Activated T-cell treated with anti-CD3 and anti-CD28 coated beads, Interleukin-2, amount 50 U/mL, for 24 hours (primary cell): Measurements from ENCODE around the gene PHF21B.
"Not testable (repeated sequence)": the region's sequence is repeated elsewhere in the genome, so short reads cannot be mapped to it uniquely, and the experiment has no call there.

Experiments used
- DNase-seq: peaks from one replicate; pipeline ENCODE4 v3.0.0-alpha.2; 2020
- H3K27ac Mint-ChIP-seq: 2 replicates; pipeline ENCODE4 v1.8.0; 2020; ENCODE audit warnings: mild to moderate bottlenecking, mixed read lengths
- H3K27me3 Mint-ChIP-seq: 2 replicates; pipeline ENCODE4 v1.8.0; 2020; ENCODE audit warnings: mixed read lengths
- H3K36me3 Mint-ChIP-seq: 2 replicates; pipeline ENCODE4 v1.8.0; 2020; ENCODE audit warnings: low read depth, mixed read lengths
- H3K4me1 Mint-ChIP-seq: 2 replicates; pipeline ENCODE4 v1.8.0; 2020; ENCODE audit warnings: low read depth, mixed read lengths
- H3K4me3 Mint-ChIP-seq: 2 replicates; pipeline ENCODE4 v1.8.0; 2020; ENCODE audit warnings: mild to moderate bottlenecking, moderate library complexity, mixed read lengths
- H3K9me3 Mint-ChIP-seq: 2 replicates; pipeline ENCODE4 v1.8.0; 2020; ENCODE audit warnings: mixed read lengths

Gene PHF21B

GRCh38 chr22:44969817-44970216, 40.0 kb downstream of the PHF21B start:
- no peak overlapping the region for H3K4me3 Mint-ChIP-seq
- peaks cover 40% of the 10 kb centered on the region for H3K27me3 Mint-ChIP-seq
- no peak overlapping the region for H3K27ac Mint-ChIP-seq
- no peaks in the 10 kb centered on the region for H3K36me3 Mint-ChIP-seq
- DNase-seq: no peak
- no peaks in the 10 kb centered on the region for H3K4me1 Mint-ChIP-seq
- no peaks in the 10 kb centered on the region for H3K9me3 Mint-ChIP-seq

GRCh38 chr22:44968736-44969135, 41.1 kb downstream of the PHF21B start:
- H3K4me1 Mint-ChIP-seq: no peaks in the 10 kb centered on the region
- no peaks in the 10 kb centered on the region for H3K36me3 Mint-ChIP-seq
- no peak overlapping the region for H3K27ac Mint-ChIP-seq
- H3K27me3 Mint-ChIP-seq: peaks cover 45% of the 10 kb centered on the region
- DNase-seq: no peak
- no peaks in the 10 kb centered on the region for H3K9me3 Mint-ChIP-seq
- no peak overlapping the region for H3K4me3 Mint-ChIP-seq

- H3K27me3 Mint-ChIP-seq: peaks cover 35% of the 10 kb centered on the region
- H3K4me3 Mint-ChIP-seq: no peak overlapping the region
- no peak for DNase-seq
- H3K27ac Mint-ChIP-seq: no peak overlapping the region
- H3K4me1 Mint-ChIP-seq: no peaks in the 10 kb centered on the region
- no peaks in the 10 kb centered on the region for H3K36me3 Mint-ChIP-seq
- H3K9me3 Mint-ChIP-seq: no peaks in the 10 kb centered on the region
Observed at GRCh38 chr22:44965171-44965570, 44.6 kb downstream of the PHF21B start.

DNA sequence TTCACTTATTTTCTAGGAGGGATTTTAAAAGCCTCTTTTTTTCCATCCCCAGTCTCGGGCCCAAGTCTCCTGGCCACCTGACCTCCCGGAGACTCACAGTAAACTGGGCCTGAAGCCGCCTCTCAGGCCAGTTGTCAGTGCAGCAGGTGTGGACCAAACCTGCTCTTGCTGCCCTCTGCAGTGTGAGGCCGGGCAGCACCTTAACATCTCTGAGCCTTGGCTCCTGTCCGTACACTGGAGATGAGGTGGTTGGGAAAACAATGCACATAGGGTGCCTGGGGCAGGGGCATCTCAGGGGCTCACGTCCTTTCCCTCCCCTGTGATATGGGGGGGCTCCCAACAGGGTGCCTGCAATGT, 45.1 kb downstream of the PHF21B start:
- Mint-ChIP-seq H3K36me3 (no peaks in the 10 kb centered on the region), H3K4me1 (no peaks in the 10 kb centered on the region), H3K27ac (no peak overlapping the region), H3K9me3 (no peaks in the 10 kb centered on the region), H3K27me3 (peaks cover 32% of the 10 kb centered on the region), H3K4me3 (no peak overlapping the region)
- no peak for DNase-seq

DNA sequence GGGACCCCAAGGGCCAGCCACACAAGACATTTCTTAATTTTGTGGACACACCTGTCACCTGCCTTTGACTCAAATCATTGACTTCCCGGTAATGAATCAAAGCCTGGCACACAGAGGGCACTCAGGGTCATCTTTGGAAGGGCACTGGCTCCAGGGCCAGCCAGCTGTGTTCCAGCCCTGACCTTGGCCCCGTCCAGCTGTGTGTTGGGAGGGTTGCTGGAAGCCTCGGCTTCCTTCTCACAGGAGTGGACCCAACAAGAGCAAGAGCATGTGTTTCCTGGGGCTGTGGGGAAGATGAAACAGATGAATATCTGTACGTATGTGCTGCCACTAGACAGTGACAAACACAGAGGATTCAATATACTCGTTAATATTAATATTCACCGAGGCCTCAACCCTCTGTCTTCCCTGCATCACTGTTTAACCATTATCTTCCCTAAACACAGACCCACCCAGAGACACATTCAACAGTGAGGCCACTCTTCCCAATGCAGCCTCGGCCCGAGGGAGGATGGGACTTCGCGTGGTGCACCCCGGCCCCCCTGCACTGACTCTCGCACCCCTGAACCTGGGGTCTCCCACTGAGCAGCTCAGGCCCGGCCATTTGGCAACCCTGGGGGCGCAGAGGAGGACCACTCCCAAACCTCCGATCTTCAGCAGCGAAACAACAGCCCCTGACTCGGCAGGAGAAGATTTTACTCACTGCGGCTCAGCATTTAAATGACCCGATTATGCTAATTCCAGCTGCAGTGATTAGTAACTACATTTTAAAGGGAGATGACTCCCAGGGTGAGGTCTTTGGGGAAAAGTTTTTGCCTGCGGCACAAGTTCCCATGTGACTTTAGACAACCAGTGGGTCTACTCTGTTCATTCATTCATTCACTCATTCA, 45.7 kb downstream of the PHF21B start:
- Mint-ChIP-seq H3K4me1 (no peaks in the 10 kb centered on the region), H3K36me3 (no peaks in the 10 kb centered on the region), H3K9me3 (no peaks in the 10 kb centered on the region), H3K4me3 (no peak overlapping the region), H3K27ac (no peak overlapping the region), H3K27me3 (peaks cover 32% of the 10 kb centered on the region)
- no peak for DNase-seq

- H3K4me1 Mint-ChIP-seq: no peaks in the 10 kb centered on the region
- H3K4me3 Mint-ChIP-seq: no peak overlapping the region
- H3K27ac Mint-ChIP-seq: no peak overlapping the region
- H3K36me3 Mint-ChIP-seq: no peaks in the 10 kb centered on the region
- H3K27me3 Mint-ChIP-seq: peaks cover 31% of the 10 kb centered on the region
- H3K9me3 Mint-ChIP-seq: no peaks in the 10 kb centered on the region
- no peak for DNase-seq
Observed at GRCh38 chr22:44962741-44963454, 46.9 kb downstream of the PHF21B start.

GRCh38 chr22:44961682-44962081, 48.1 kb downstream of the PHF21B start:
- not testable (repeated sequence) for H3K27ac Mint-ChIP-seq
- peaks cover 23% of the 10 kb centered on the region for H3K27me3 Mint-ChIP-seq

GRCh38 chr22:44956840-44957767, 52.7 kb downstream of the PHF21B start:
- Mint-ChIP-seq H3K36me3 (no peaks in the 10 kb centered on the region), H3K4me3 (no peak overlapping the region), H3K27ac (no peak overlapping the region), H3K4me1 (no peaks in the 10 kb centered on the region), H3K9me3 (no peaks in the 10 kb centered on the region), H3K27me3 (peaks cover 14% of the 10 kb centered on the region)
- no peak for DNase-seq

More at GRCh38 chr22:44961682-44962081, 48.1 kb downstream of the PHF21B start:
- DNase-seq, H3K36me3 Mint-ChIP-seq, H3K9me3 Mint-ChIP-seq, H3K4me3 Mint-ChIP-seq, H3K4me1 Mint-ChIP-seq: not testable (repeated sequence)

DNA sequence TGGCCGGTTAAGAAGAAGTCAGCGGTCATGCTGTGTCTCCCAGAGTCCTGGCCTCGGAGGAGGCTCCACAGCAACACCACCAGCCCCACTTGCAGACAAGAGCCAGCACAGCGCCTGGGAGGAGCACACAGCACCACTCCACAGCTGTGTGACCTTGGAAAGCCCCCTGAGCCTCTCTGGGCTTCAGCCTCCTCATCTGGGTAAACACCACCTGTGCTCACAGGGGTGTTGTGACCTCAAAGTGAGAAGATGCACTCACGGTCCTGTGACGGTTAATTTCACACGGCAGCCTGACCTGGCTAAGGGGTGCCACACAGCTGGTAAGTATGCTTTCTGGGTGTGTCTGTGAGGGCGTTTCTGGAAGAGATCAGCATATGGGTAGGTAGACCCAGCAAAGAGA, 54.7 kb downstream of the PHF21B start:
- Mint-ChIP-seq H3K4me1 (no peaks in the 10 kb centered on the region), H3K27ac (no peak overlapping the region), H3K36me3 (no peaks in the 10 kb centered on the region), H3K9me3 (peaks cover 5% of the 10 kb centered on the region), H3K27me3 (peaks cover 14% of the 10 kb centered on the region), H3K4me3 (no peak overlapping the region)
- no peak for DNase-seq

DNA sequence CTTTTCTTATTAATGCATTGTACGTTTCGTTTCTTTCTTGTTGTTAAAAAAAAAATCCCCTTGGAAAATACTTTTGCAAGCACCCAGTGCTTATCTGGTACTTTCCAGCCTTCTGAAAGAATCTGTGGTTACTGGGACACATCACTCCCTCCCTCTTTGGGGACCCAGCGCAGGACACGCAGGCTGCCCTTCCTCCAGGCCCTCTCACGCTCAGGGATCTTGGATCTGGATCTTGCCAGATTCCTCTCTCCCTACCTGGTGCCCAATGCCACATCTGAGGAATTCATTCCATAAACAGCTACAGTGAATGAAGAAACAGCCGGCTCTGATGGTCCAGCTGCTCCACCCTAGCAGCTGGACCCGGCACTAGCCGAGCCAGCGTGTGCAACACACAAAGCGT, 55.7 kb downstream of the PHF21B start:
- Mint-ChIP-seq H3K4me1 (no peaks in the 10 kb centered on the region), H3K27me3 (peaks cover 14% of the 10 kb centered on the region), H3K36me3 (no peaks in the 10 kb centered on the region), H3K27ac (no peak overlapping the region), H3K9me3 (peaks cover 5% of the 10 kb centered on the region), H3K4me3 (no peak overlapping the region)
- DNase-seq: no peak

- DNase-seq: no peak
- Mint-ChIP-seq H3K9me3 (peaks cover 5% of the 10 kb centered on the region), H3K4me1 (no peaks in the 10 kb centered on the region), H3K36me3 (no peaks in the 10 kb centered on the region), H3K4me3 (no peak overlapping the region), H3K27me3 (peaks cover 14% of the 10 kb centered on the region), H3K27ac (no peak overlapping the region)
Observed at GRCh38 chr22:44952863-44953746, 56.7 kb downstream of the PHF21B start.

DNA sequence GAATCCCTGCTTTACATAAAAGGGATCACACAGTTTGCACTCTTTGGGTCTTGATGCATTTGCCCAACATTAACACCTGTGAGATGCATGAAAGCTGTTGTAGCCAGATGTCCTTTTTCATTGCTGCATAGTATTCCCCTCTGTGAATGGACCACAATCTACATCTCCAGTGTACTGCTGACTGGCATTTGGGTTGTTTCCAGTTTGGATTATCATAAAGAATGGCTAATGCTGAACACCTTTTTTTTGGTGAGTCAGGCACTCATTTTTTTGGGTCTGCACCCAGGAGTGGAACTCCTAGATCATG, 58.3 kb downstream of the PHF21B start:
- no peaks in the 10 kb centered on the region for H3K36me3 Mint-ChIP-seq
- peaks cover 14% of the 10 kb centered on the region for H3K27me3 Mint-ChIP-seq
- DNase-seq: no peak
- H3K9me3 Mint-ChIP-seq: peaks cover 5% of the 10 kb centered on the region
- no peak overlapping the region for H3K27ac Mint-ChIP-seq
- H3K4me1 Mint-ChIP-seq: no peaks in the 10 kb centered on the region
- H3K4me3 Mint-ChIP-seq: no peak overlapping the region

DNA sequence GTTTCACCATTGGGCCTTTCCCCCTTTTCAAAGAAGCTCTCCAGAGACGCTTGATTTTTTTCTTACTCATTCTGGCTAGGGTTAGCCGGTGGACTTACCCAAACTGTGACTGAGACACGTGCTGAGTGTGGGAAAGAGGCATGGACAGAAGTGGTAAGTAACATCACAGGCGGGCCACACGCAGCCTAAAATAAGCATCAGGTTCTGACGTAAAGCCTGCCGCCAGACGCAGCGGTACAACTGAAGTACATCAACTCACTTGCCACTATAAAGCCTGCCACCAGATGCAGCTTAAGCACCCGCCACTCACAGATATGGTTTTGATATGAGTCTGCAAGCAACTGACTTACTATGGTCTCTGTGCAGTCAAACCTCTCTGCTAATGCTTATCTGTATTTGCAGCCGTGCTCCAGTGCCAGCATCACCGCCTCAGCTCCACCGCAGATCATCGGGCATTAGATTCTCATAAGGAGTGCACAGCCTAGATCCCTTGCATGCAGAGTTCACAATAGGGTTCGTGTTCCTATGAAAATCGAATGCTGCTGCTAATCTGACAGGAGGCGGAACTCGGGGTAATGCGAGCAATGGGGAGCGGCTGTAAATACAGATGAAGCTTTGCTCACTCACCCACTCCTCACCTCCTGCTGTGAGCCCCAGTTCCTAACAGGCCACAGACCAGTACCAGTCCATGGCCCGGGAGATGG, 58.8 kb downstream of the PHF21B start:
- peaks cover 14% of the 10 kb centered on the region for H3K27me3 Mint-ChIP-seq
- H3K36me3 Mint-ChIP-seq: no peaks in the 10 kb centered on the region
- H3K4me1 Mint-ChIP-seq: no peaks in the 10 kb centered on the region
- peaks cover 5% of the 10 kb centered on the region for H3K9me3 Mint-ChIP-seq
- H3K27ac Mint-ChIP-seq: no peak overlapping the region
- DNase-seq: no peak
- H3K4me3 Mint-ChIP-seq: no peak overlapping the region
